Adrenal gland (tissue), 5 donors: ENCODE data around the gene UQCC5.

ENCODE experiments used
- CTCF ChIP-seq, 6 experiments: fragments of 450-650 bp in 4 of 6; fragments of 200-600 bp in 2 of 6; sonication (generic) in 1 of 6; IDR thresholded peaks; 1 replicate in 5 of 6; 2 replicates in 1 of 6; pipeline versions ENCODE4 v1.5.1 to v1.8.0; 2016 to 2021; ENCODE audit warnings: antibody characterized with exemption in 6 of 6, mild to moderate bottlenecking in 2 of 6, moderate library complexity in 1 of 6
- POLR2A ChIP-seq, 2 donors: fragments of 450-650 bp; IDR thresholded peaks; one replicate each; pipeline ENCODE4 v1.6.1; 2017; ENCODE audit warnings: antibody characterized with exemption in 2 of 2, mild to moderate bottlenecking in 2 of 2, moderate library complexity in 1 of 2
- donor health status: DM: no; HTN: no; CAD: no.

DNA sequence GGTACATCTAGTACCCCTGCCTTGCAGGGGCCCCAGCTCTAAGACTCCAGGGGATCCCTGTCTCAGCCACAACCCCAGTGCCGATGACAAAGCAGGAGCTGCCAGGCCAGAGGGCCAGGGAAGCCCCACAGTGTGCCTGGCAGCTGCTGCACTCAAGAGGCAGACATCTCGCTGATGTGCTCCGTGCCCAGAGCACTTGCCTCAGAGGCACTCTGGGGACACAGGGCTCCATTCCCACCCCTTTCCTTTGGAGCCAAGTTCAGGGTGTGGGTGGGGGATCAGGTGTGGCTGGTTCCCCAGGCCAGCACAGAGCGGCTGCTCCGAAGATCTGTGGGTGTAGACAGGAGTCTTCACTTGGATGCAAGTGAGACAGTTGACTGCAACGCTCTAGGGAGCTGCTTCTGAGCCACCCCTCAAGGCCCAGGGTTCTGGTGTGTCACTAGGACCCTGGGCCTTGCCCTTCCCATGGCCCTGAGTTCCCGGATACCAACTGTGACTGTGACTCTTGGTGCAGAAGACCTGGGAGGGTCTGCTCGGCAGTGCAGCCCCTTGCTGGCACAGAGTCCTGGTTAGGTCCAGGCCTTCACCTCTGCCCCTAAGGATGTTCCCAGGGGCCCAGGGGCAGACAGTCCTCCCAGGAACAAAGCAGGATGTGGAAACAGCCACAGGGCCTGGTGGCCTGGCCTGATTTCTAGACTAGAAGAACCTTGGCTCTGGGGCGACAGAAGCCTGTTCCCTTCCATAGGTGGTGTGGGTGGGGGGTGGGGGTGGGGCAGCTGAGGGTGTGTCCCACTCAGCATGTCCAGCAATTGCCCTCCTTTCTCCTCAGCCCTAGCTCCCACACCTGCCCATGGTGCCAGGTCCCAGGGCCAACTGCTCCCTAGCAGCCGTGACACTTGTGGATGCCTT lies 5.2 kb upstream of the UQCC5 start:
- TF ChIP-seq CTCF (IDR thresholded peaks at IDR 0.05) = no peak
- peak in 1 of 2 donors; percentile 12 for TF ChIP-seq POLR2A (IDR thresholded peaks at IDR 0.05)
